Neural cell (in vitro differentiated cells): Measurements from ENCODE around the gene ANKRD52. TPM values are rescaled to one million over a fixed set of nuclear protein-coding genes. Genes with fewer than 3 reads are reported as not detected.

ENCODE experiments used
- H2AFZ ChIP-seq: fragments of 200-600, 300-800 bp; sonication (generic), shearing (Covaris generic); 2 replicates; pipeline ENCODE4 v1.6.0; 2014; ENCODE audit warnings: low read depth, mild to moderate bottlenecking, antibody characterized with exemption, low read length, moderate library complexity
- H3F3A ChIP-seq: fragments of 200-600 bp; shearing (Covaris generic); 2 replicates; pipeline ENCODE4 v1.6.1; 2016; ENCODE audit warnings: mild to moderate bottlenecking, moderate library complexity, mixed read lengths, antibody characterized with exemption, low read length; ENCODE audit not compliant: insufficient read depth, poor library complexity, severe bottlenecking
- H3K27ac ChIP-seq: fragments of 200-600, 300-800 bp; sonication (generic), shearing (Covaris generic); 2 replicates; pipeline ENCODE4 v1.5.1; 2014; ENCODE audit warnings: mild to moderate bottlenecking, low read length, moderate library complexity
- H3K27me3 ChIP-seq: fragments of 300-800, 200-600 bp; sonication (generic), shearing (Covaris generic); 2 replicates; pipeline ENCODE4 v1.6.0; 2014; ENCODE audit warnings: mild to moderate bottlenecking, low read depth, low read length, moderate library complexity; ENCODE audit not compliant: insufficient read depth
- H3K36me3 ChIP-seq: fragments of 300-800, 200-600 bp; sonication (generic), shearing (Covaris generic); 2 replicates; pipeline ENCODE4 v1.5.1; 2014; ENCODE audit warnings: mild to moderate bottlenecking, antibody characterized with exemption, low read length, moderate library complexity; ENCODE audit not compliant: insufficient read depth
- H3K4me2 ChIP-seq: fragments of 300-800, 200-600 bp; sonication (generic), shearing (Covaris generic); 2 replicates; pipeline ENCODE4 v1.6.0; 2014; ENCODE audit warnings: mild to moderate bottlenecking, low read length
- H3K4me3 ChIP-seq: fragments of 300-800, 200-600 bp; sonication (generic), shearing (Covaris generic); 2 replicates; pipeline ENCODE4 v1.5.1; 2014; ENCODE audit warnings: mild to moderate bottlenecking, low read length, moderate library complexity
- H3K79me2 ChIP-seq: fragments of 200-600 bp; shearing (Covaris generic); replicated peaks from 2 replicates; pipeline ENCODE4 v1.6.0; 2014; ENCODE audit warnings: mild to moderate bottlenecking, low read length, moderate library complexity; ENCODE audit not compliant: insufficient read depth
- H3K9ac ChIP-seq: fragments of 300-800, 200-600 bp; sonication (generic), shearing (Covaris generic); 2 replicates; pipeline ENCODE4 v1.6.1; 2016; ENCODE audit warnings: mild to moderate bottlenecking, low read length, mixed read lengths
- H3K9me2 ChIP-seq: fragments of 200-600 bp; shearing (Covaris generic); 2 replicates; pipeline ENCODE4 v1.6.1; 2016; ENCODE audit warnings: mild to moderate bottlenecking, low read length, mixed read lengths; ENCODE audit not compliant: insufficient read depth
- H3K9me3 ChIP-seq: fragments of 200-600, 300-800 bp; sonication (generic), shearing (Covaris generic); 2 replicates; pipeline ENCODE4 v1.6.1; 2016; ENCODE audit warnings: mild to moderate bottlenecking, mixed run types, low read length, moderate library complexity, mixed read lengths
- H4K20me1 ChIP-seq: fragments of 200-600 bp; shearing (Covaris generic); 2 replicates; pipeline ENCODE4 v1.6.1; 2016; ENCODE audit warnings: mild to moderate bottlenecking, mixed run types; ENCODE audit not compliant: insufficient read depth
- CTCF ChIP-seq: fragments of 450-650 bp; IDR thresholded peaks from 2 replicates; pipeline ENCODE4 v1.5.1; 2014; ENCODE audit warnings: antibody characterized with exemption, mild to moderate bottlenecking, moderate library complexity; ENCODE audit not compliant: poor library complexity, severe bottlenecking
- EP300 ChIP-seq: fragments of 450-650 bp; conservative IDR thresholded peaks from 2 replicates; pipeline ENCODE4 v1.6.1; 2014; ENCODE audit warnings: antibody characterized with exemption, mild to moderate bottlenecking, moderate library complexity; ENCODE audit not compliant: poor library complexity, severe bottlenecking
- EZH2 ChIP-seq: fragments of 200-600, 300-800 bp; shearing (Covaris generic), sonication (generic); IDR thresholded peaks from 2 replicates; pipeline ENCODE4 v1.6.1; 2014; ENCODE audit warnings: antibody characterized with exemption, low read length, borderline replicate concordance, mild to moderate bottlenecking; ENCODE audit not compliant: insufficient read depth, poor library complexity, severe bottlenecking
- MXI1 ChIP-seq: fragments of 450-650 bp; conservative IDR thresholded peaks from 2 replicates; pipeline ENCODE4 v1.6.1; 2014; ENCODE audit warnings: antibody characterized with exemption, mild to moderate bottlenecking; ENCODE audit not compliant: poor library complexity, severe bottlenecking
- POLR2AphosphoS5 ChIP-seq: IDR thresholded peaks from 2 replicates; pipeline ENCODE4 v1.6.1; 2012
- RAD21 ChIP-seq: fragments of 450-650 bp; conservative IDR thresholded peaks from 2 replicates; pipeline ENCODE4 v1.6.1; 2014; ENCODE audit warnings: antibody characterized with exemption, mild to moderate bottlenecking, moderate library complexity
- REST ChIP-seq: IDR thresholded peaks from 2 replicates; pipeline ENCODE4 v1.6.1; 2012; ENCODE audit warnings: borderline replicate concordance
- SMC3 ChIP-seq: fragments of 450-650 bp; conservative IDR thresholded peaks from 2 replicates; pipeline ENCODE4 v1.6.1; 2014; ENCODE audit warnings: antibody characterized with exemption, mild to moderate bottlenecking, moderate library complexity; ENCODE audit not compliant: poor library complexity
- TAF1 ChIP-seq: IDR thresholded peaks from 2 replicates; pipeline ENCODE4 v1.6.1; 2012; ENCODE audit warnings: low read depth
- polyA plus RNA-seq: library from polyadenylated mRNA; depleted of rRNA; stranded (reverse); fragments of >200 nt; gene quantifications from 2 replicates; pipeline ENCODE4 v1.2.3, GENCODE V29; 2014

ANKRD52 gene
- polyA plus RNA-seq, 1 donor from 2014 or later: 7.3 TPM

- Histone ChIP-seq H4K20me1 (no peaks in the 10 kb centered on the region), H3K9me3 (no peaks in the 10 kb centered on the region), H3K27ac (peak overlapping the region; percentile 60), H2AFZ (peak overlapping the region; percentile 89), H3F3A (no peaks in the 10 kb centered on the region), H3K9me2 (no peaks in the 10 kb centered on the region), H3K9ac (peak overlapping the region; percentile 96), H3K36me3 (peaks cover 7% of the 10 kb centered on the region), H3K4me3 (peak overlapping the region; percentile 96), H3K27me3 (no peaks in the 10 kb centered on the region), H3K79me2 (peaks cover 21% of the 10 kb centered on the region), H3K4me2 (peak overlapping the region; percentile 41)
- TF ChIP-seq POLR2AphosphoS5 (no peak), TAF1 (no peak), MXI1 (no peak), CTCF (no peak), REST (no peak), RAD21 (no peak), EP300 (no peak), EZH2 (no peak), SMC3 (no peak)
These were observed 618 bp upstream of the ANKRD52 start for GRCh38 chr12:56258820-56259183.

GRCh38 chr12:56257491-56258067, 605 bp downstream of the ANKRD52 start:
- Histone ChIP-seq H3K4me2 (peak overlapping the region; percentile 90), H2AFZ (peak overlapping the region; percentile 57), H3K9me2 (no peaks in the 10 kb centered on the region)

More at GRCh38 chr12:56257491-56258067, 605 bp downstream of the ANKRD52 start:
- TF ChIP-seq EP300: no peak
- no peak for TF ChIP-seq RAD21
- no peak for TF ChIP-seq TAF1
- TF ChIP-seq SMC3: no peak
- TF ChIP-seq MXI1: no peak
- peak; percentile 29 for TF ChIP-seq CTCF
- TF ChIP-seq POLR2AphosphoS5: no peak
- no peak for TF ChIP-seq REST
- no peaks in the 10 kb centered on the region for H3K9me3 ChIP-seq
- H3K27me3 ChIP-seq: no peaks in the 10 kb centered on the region
- peaks cover 7% of the 10 kb centered on the region for H3K36me3 ChIP-seq
- no peaks in the 10 kb centered on the region for H3F3A ChIP-seq
- H3K4me3 ChIP-seq: peak overlapping the region; percentile 96
- peak overlapping the region; percentile 80 for H3K27ac ChIP-seq
- H4K20me1 ChIP-seq: no peaks in the 10 kb centered on the region
- H3K9ac ChIP-seq: peak overlapping the region; percentile 96
- peaks cover 21% of the 10 kb centered on the region for H3K79me2 ChIP-seq
